IPS-11a (cell line): ENCODE results near the gene SMIM10L2A.

ENCODE experiments used
- H3K4me3 ChIP-seq: one replicate; pipeline ENCODE4 v1.5.1; 2013; ENCODE audit warnings: low read depth, low read length, control low read depth

The SMIM10L2A gene

DNA sequence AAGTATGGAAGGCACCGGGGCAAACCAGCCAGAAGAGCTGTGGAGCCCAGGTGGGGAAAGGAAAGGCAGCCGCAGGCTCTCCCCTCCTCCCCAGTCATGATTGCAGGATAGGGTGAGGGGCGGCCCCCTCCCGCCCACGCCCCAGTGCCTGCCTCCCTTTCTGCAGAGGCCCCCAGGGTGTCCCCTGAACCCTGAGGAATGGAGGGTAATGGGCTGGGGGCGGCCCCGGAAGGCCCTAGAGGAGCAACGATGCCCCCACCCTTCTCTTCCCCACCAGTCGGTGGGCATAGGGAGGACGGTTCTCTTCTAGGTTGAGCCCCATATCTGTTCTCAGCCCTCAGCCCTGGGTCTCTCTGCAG lies 1.0 kb downstream of the SMIM10L2A start:
- peak overlapping the region; percentile 33 for H3K4me3 ChIP-seq

DNA sequence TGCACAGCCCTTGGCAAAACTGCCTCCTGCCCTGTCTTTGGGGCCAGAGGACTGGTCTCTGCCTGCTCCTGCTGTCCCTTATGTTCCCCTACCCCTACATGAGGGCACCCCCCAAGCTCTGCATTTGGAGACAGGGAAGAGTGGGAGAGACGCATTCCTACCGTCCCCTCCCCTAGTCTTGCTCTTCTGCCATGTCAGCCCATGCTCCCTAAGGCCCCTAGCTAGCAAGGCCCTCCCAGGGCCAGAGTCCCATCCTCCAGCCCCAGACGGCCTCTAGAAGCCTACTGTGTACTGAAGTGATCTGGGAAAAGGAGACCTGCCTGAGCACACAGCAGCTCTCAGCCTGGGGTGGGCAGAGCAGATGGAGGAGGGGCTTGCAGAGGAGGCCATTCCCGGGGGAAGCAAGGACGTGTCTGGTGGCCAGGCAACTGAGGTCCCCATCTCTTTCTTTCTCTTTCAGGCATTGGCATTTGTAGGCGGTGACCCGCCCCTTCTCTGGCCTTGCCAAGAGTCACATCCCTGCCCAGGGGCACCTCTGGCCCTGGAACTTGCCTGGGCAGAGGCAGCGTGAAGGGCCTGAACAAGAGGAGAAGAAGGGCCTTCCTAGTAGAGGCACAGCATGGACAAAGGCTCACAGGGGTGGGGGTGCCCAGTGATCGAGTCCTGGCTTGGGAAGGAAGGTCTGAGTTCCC lies 1.6 kb downstream of the SMIM10L2A start:
- peak overlapping the region; percentile 4 for H3K4me3 ChIP-seq

DNA sequence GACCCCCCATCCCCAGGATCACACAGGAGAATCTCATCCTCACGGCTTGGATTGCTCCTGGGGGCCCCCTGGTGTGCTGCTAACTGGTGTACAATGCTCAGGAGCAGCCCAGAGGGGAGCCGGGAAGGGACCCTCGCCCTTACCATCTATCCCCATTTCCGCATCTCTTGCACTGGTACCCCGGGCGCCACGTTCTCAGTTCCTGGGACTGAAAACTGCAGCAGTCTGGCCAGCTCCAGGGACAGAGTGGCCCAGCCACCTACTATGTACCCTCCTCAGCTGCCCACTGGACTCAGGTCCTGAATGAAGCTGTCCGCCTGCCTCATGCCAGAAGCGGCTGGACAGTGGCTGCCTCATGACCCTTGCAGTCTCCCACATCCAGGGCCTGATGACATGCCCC lies 2.7 kb downstream of the SMIM10L2A start:
- no peak overlapping the region for H3K4me3 ChIP-seq

GRCh38 chrX:135425026-135425965 lies 3.6 kb downstream of the SMIM10L2A start:
- H3K4me3 ChIP-seq = no peak overlapping the region

GRCh38 chrX:135429429-135429828 lies 7.7 kb downstream of the SMIM10L2A start:
- no peak overlapping the region for H3K4me3 ChIP-seq

- no peak overlapping the region for H3K4me3 ChIP-seq
These were observed 10.1 kb downstream of the SMIM10L2A start for GRCh38 chrX:135431886-135432285.

DNA sequence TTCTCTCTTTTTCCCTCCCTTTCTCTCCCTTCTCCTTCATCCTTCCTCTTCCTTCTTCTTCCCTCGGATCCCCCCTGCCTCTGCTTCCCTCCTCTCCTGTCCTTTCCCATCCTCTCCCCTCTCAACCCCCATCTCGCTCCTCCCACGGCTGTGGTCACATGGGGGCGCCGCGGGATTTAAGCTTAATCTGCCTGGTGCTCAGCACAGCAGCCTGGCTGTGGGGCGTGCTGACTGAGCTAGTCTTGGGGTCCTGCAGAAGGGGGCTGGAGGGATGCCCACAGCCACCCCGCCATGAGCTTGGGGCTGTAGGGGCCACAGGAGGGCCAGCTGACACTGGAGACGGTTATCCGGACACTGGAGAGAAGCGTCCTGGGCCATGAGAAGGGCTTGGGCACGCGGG lies 10.7 kb downstream of the SMIM10L2A start:
- no peak overlapping the region for H3K4me3 ChIP-seq

GRCh38 chrX:135432881-135433521 lies 11.3 kb downstream of the SMIM10L2A start:
- H3K4me3 ChIP-seq = no peak overlapping the region

GRCh38 chrX:135433531-135434257 lies 11.9 kb downstream of the SMIM10L2A start:
- no peak overlapping the region for H3K4me3 ChIP-seq

- no peak overlapping the region for H3K4me3 ChIP-seq
These were observed 12.8 kb downstream of the SMIM10L2A start for GRCh38 chrX:135434258-135435138.

DNA sequence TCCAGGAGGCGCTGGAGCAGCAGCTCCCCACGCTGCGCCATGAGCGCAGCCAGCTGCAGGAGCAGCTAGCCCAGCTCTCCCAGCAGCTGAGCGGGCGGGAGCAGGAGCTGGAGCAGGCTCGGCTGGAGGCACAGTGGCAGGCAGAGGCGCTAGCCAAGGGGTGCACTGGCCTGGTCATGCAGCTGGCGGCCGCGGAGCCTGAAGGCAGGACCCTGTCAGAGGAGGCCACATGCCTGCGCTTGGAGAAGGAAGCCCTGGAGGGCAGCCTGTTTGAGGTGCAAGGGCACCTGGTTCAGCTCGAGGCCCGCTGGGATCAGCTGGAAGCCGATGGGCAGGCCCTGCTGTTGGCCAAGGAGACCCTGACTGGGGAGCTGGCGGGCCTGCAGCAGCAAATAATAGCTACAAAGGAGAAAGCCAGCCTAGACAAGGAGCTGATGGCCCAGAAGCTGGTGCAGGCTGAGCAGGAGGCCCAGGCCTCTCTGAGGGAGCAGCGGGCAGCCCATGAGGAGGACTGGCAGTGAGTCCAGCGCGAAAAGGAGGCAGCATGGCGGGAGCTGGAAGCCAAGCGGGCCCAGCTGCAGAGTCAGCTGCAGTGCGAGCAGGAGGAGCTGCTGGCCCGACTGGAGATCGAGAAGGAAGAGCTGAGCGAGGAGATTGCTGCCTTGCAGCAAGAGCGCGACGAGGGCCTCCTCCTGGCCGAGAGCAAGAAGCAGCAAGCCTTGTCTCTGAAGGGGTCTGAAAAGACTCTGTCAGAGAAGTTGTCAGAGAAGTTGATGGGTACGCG lies 13.6 kb downstream of the SMIM10L2A start:
- no peak overlapping the region for H3K4me3 ChIP-seq

DNA sequence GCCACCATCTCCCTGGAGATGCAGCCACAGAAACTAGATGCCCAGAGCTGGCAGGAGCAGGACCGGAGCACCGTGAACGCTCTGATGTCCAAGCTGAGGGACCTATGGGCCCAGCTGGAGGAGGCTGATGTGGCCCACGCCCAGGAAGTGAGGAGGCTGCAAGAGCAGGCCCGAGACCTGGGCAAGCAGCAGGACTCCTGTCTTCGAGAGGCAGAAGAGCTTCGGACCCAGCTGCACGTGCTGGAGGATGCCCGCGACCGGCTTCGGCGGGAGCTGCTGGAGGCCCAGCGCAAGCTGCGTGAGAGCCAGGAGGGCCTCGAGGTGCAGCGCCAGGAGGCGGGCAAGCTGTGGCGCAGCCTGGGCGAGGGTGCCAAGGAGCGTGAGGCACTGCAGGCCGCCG lies 14.2 kb downstream of the SMIM10L2A start:
- H3K4me3 ChIP-seq = no peak overlapping the region

GRCh38 chrX:135436456-135436855 lies 14.7 kb downstream of the SMIM10L2A start:
- no peak overlapping the region for H3K4me3 ChIP-seq

- no peak overlapping the region for H3K4me3 ChIP-seq
These were observed 15.5 kb downstream of the SMIM10L2A start for GRCh38 chrX:135436966-135437866.

GRCh38 chrX:135437867-135438733 lies 16.4 kb downstream of the SMIM10L2A start:
- no peak overlapping the region for H3K4me3 ChIP-seq

DNA sequence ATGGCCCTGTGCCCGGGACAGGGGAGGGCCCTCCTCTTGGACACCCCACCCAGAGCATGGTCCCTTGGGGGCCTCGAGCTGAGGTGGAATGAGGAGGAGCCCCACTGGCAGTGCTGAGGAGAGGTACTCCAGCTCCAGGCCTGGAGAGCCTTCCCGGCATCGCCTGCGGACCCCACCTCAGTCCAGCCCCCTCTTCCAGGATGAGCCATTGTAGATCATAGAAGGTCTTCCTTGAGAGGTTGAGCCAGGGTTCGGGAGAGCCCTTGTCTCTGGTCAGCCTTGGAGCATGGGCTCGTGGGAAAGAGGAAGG lies 16.9 kb downstream of the SMIM10L2A start:
- no peak overlapping the region for H3K4me3 ChIP-seq
